Measurements from ENCODE around the gene SYNPO.

The SYNPO gene

GRCh38 chr5:150631326-150631701, 9.1 kb upstream of the SYNPO start:
- Histone ChIP-seq H2AFZ (ENCODE audit: low read length) (no peak overlapping the region), H3K27me3 (ENCODE audit: insufficient read depth, low read length) (0 out of 2 replicates have a peak, but pooled peaks cover 2% of the 10 kb centered on the region), H3K9me3 (ENCODE audit: low read length) (no peaks in the 10 kb centered on the region), H3K4me2 (ENCODE audit: low read length) (no peak overlapping the region), H3F3A (ENCODE audit: insufficient read depth, low read length) (no peaks in the 10 kb centered on the region), H3K27ac (ENCODE audit: low read depth, low read length, poor library complexity, severe bottlenecking) (no peak overlapping the region), H3K79me2 (ENCODE audit: insufficient read depth, low read length) (no peaks in the 10 kb centered on the region), H3K9me2 (ENCODE audit: low read depth, low read length) (no peaks in the 10 kb centered on the region), H3K4me1 (ENCODE audit: insufficient read depth, low read length, severe bottlenecking) (no peaks in the 10 kb centered on the region), H3K36me3 (ENCODE audit: insufficient read depth, low read length) (no peaks in the 10 kb centered on the region), H3K4me3 (ENCODE audit: low read depth, low read length, poor library complexity, severe bottlenecking) (no peak overlapping the region), H4K20me1 (ENCODE audit: insufficient read depth, low read length) (no peaks in the 10 kb centered on the region), H3K9ac (ENCODE audit: low read length) (no peak overlapping the region)
- no peak for TF ChIP-seq EZH2 (IDR thresholded peaks at IDR 0.05; ENCODE audit: borderline replicate concordance, low read length)
- TF ChIP-seq, protein P1, sequence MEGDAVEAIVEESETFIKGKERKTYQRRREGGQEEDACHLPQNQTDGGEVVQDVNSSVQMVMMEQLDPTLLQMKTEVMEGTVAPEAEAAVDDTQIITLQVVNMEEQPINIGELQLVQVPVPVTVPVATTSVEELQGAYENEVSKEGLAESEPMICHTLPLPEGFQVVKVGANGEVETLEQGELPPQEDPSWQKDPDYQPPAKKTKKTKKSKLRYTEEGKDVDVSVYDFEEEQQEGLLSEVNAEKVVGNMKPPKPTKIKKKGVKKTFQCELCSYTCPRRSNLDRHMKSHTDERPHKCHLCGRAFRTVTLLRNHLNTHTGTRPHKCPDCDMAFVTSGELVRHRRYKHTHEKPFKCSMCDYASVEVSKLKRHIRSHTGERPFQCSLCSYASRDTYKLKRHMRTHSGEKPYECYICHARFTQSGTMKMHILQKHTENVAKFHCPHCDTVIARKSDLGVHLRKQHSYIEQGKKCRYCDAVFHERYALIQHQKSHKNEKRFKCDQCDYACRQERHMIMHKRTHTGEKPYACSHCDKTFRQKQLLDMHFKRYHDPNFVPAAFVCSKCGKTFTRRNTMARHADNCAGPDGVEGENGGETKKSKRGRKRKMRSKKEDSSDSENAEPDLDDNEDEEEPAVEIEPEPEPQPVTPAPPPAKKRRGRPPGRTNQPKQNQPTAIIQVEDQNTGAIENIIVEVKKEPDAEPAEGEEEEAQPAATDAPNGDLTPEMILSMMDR (IDR thresholded peaks at IDR 0.05; ENCODE audit: low read length) = no peak

- Histone ChIP-seq H3K36me3 (ENCODE audit: insufficient read depth, low read length) (no peaks in the 10 kb centered on the region), H3K4me3 (ENCODE audit: low read depth, low read length, poor library complexity, severe bottlenecking) (no peak overlapping the region), H3K27me3 (ENCODE audit: insufficient read depth, low read length) (no peaks in the 10 kb centered on the region), H2AFZ (ENCODE audit: low read length) (no peak overlapping the region), H3K9ac (ENCODE audit: low read length) (no peak overlapping the region), H3K4me2 (ENCODE audit: low read length) (no peak overlapping the region), H3K9me2 (ENCODE audit: low read depth, low read length) (no peaks in the 10 kb centered on the region), H3K27ac (ENCODE audit: low read depth, low read length, poor library complexity, severe bottlenecking) (no peak overlapping the region), H3K4me1 (ENCODE audit: insufficient read depth, low read length, severe bottlenecking) (no peaks in the 10 kb centered on the region), H3K9me3 (ENCODE audit: low read length) (no peaks in the 10 kb centered on the region), H4K20me1 (ENCODE audit: insufficient read depth, low read length) (no peaks in the 10 kb centered on the region), H3K79me2 (ENCODE audit: insufficient read depth, low read length) (no peaks in the 10 kb centered on the region), H3F3A (ENCODE audit: insufficient read depth, low read length) (no peaks in the 10 kb centered on the region)
- no peak for TF ChIP-seq EZH2 (IDR thresholded peaks at IDR 0.05; ENCODE audit: borderline replicate concordance, low read length)
- TF ChIP-seq, protein P1 (IDR thresholded peaks at IDR 0.05; ENCODE audit: low read length) = no peak
These were observed 7.9 kb upstream of the SYNPO start for GRCh38 chr5:150632305-150633160.

DNA sequence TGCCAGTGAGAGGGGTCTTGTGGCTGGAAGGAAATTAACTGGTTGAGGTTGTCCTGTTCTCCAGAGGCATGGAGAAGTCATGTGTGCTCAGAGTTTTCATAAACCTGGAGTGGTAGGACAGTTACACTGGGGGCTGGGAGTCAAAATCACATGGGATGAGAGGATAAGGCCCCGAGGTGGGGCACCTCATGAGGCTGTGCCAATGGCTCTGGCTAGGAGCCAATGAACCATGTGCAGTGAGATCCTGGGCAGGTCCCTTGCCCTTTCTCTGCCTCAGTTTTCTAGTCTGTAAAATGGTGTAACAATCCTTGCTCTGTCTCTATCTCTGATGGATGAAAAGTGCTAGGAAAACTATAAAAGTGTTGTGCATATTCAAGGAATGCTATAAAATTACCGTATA, 7.0 kb upstream of the SYNPO start:
- Histone ChIP-seq H3K27ac (ENCODE audit: low read depth, low read length, poor library complexity, severe bottlenecking) (no peak overlapping the region), H3K4me1 (ENCODE audit: insufficient read depth, low read length, severe bottlenecking) (no peaks in the 10 kb centered on the region), H3K79me2 (ENCODE audit: insufficient read depth, low read length) (no peaks in the 10 kb centered on the region), H2AFZ (ENCODE audit: low read length) (no peak overlapping the region), H3K9me3 (ENCODE audit: low read length) (no peaks in the 10 kb centered on the region), H3K9me2 (ENCODE audit: low read depth, low read length) (no peaks in the 10 kb centered on the region), H4K20me1 (ENCODE audit: insufficient read depth, low read length) (no peaks in the 10 kb centered on the region), H3K4me2 (ENCODE audit: low read length) (no peak overlapping the region), H3K4me3 (ENCODE audit: low read depth, low read length, poor library complexity, severe bottlenecking) (no peak overlapping the region), H3K9ac (ENCODE audit: low read length) (no peak overlapping the region), H3K36me3 (ENCODE audit: insufficient read depth, low read length) (no peaks in the 10 kb centered on the region), H3K27me3 (ENCODE audit: insufficient read depth, low read length) (no peaks in the 10 kb centered on the region), H3F3A (ENCODE audit: insufficient read depth, low read length) (no peaks in the 10 kb centered on the region)
- TF ChIP-seq, protein P1 (IDR thresholded peaks at IDR 0.05; ENCODE audit: low read length) = no peak
- no peak for TF ChIP-seq EZH2 (IDR thresholded peaks at IDR 0.05; ENCODE audit: borderline replicate concordance, low read length)

Measured in OCI-LY1 (cell line).